Psoas muscle (tissue), 8 donors: ENCODE data around the gene COA1. TPM values are rescaled to one million over a fixed set of nuclear protein-coding genes. Genes with fewer than 3 reads are reported as not detected.
"Not testable (repeated sequence)": the region's sequence is repeated elsewhere in the genome, so short reads cannot be mapped to it uniquely, and the experiment has no call there.

Experiments
- ATAC-seq, 4 donors: fragments of 200-7000 bp; cut with Tn5 transposase; one replicate each; pipeline ENCODE4 v1.9.1; 2020; ENCODE audit warnings: moderate library complexity in 3 of 4, mild to moderate bottlenecking in 2 of 4
- DNase-seq, 2 donors: peaks; one replicate each; pipeline ENCODE4 v3.0.0-alpha.2; 2020
- H3K27ac ChIP-seq: fragments of 200-600 bp; one replicate; pipeline ENCODE4 v1.8.0; 2022
- H3K27me3 ChIP-seq, 3 donors: fragments of 200-600 bp in 1 of 3; one replicate each; pipeline versions ENCODE4 v1.6.1 to v1.8.0; 2013 to 2022; ENCODE audit warnings: low read length in 2 of 3, mild to moderate bottlenecking in 2 of 3, moderate library complexity in 1 of 3; ENCODE audit not compliant: insufficient read depth in 3 of 3
- H3K36me3 ChIP-seq, 2 donors: fragments of 200-600 bp in 1 of 2; one replicate each; pipeline versions ENCODE4 v1.6.1 to v1.8.0; 2013 to 2022; ENCODE audit warnings: low read depth in 1 of 2, mild to moderate bottlenecking in 1 of 2, moderate library complexity in 1 of 2; ENCODE audit not compliant: insufficient read depth in 1 of 2
- H3K4me1 ChIP-seq: fragments of 200-600 bp; one replicate; pipeline ENCODE4 v1.8.0; 2022
- H3K4me3 ChIP-seq: fragments of 200-600 bp; one replicate; pipeline ENCODE4 v1.8.0; 2022; ENCODE audit warnings: mild to moderate bottlenecking
- H3K9me3 ChIP-seq: fragments of 200-600 bp; one replicate; pipeline ENCODE4 v1.8.0; 2022
- WGBS, 3 donors: extraction: QIAGEN DNeasy Blood & Tissue Kit; methylation state at CpG; one replicate each; pipeline versions ENCODE4 v1.1.6 to v1.1.7; 2013; 5-methylcytosine and 5-hydroxymethylcytosine counted together
- intact Hi-C, 2 donors: fragments of 100-400 bp; cut with DNase I; formaldehyde crosslinking; loops; one replicate each; pipeline versions ENCODE4 v1.11.0 to v1.14.2; 2022
- polyA plus RNA-seq, 3 donors: library from polyadenylated mRNA; stranded (reverse); fragments of 200-250 nt; gene quantifications; one replicate each; pipeline ENCODE4 v1.2.3, GENCODE V29; 2013
- total RNA-seq, 4 donors: library from RNA; stranded (reverse); fragmentation: NEBNext Ultra II Directional in 2 of 4; extraction: Animal tissue kit (Norgen Biotek cat#: 25700) in 2 of 4; gene quantifications; one replicate each; pipeline versions ENCODE4 v1.2.1 to v1.2.4, GENCODE V29; 2021 to 2023
- TF ChIP-seq, protein P1 (sequence below): fragments of 200-600 bp; IDR thresholded peaks from one replicate; pipeline ENCODE4 v1.8.0; 2022; ENCODE audit warnings: antibody characterized with exemption
- donor health status: healthy with polysubstance abuse.
- donor health status: DM: no; HTN: no; CAD: no; lungs with moderate emphysema.
- donor health status: Bipolar disorder and iron deficiency.
- donor health status: healthy.
- donor health status: DM: yes; HTN: yes; CAD: no.
- donor health status: DM: no; HTN: no; CAD: no.
- donor health status: DM: no; HTN: no; CAD: no.
- donor health status: DM: yes; HTN: yes; CAD: no.

Gene COA1
- total and polyA plus RNA-seq, 7 donors = 41.5 to 74.9 (median 60.5) TPM

DNA sequence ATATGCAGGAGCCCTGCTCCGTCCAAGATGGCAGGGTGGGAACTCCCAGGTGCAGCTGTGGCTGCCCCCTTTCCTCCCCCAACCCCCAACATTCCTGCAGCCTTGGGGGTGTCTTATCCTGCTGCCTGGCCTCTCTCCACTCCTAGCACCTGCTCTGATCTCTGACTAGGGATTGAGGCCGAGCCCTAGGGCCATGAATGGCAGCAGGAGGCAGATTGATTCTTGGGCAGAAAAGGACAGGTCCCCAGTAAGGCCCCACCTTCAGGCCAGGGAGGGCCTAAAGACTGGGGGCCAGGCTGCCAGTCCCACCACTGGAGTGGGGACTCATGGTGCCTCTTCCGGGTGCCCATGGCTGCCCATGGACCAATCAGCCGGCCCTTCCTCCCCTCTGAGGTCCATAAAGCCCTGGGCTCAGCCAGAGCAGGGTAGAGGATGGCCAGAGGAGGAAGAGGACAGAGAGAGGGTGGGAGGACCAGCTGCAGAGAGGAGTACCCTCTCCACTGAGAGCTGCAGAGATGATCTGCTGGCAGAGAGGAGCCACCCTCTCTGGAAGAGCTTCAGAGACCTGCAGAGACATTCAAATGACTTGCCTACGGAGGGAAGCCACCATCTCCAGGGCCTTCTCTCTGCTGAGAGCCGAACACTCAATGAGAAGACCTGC is 8.3 kb upstream of the COA1 start:
- ATAC-seq = no peak
- Histone ChIP-seq H3K9me3 (no peaks in the 10 kb centered on the region), H3K36me3 (no peaks in the 10 kb centered on the region), H3K27me3 (no peaks in the 10 kb centered on the region), H3K4me3 (no peak overlapping the region), H3K4me1 (no peaks in the 10 kb centered on the region), H3K27ac (no peak overlapping the region)
- TF ChIP-seq, protein P1, sequence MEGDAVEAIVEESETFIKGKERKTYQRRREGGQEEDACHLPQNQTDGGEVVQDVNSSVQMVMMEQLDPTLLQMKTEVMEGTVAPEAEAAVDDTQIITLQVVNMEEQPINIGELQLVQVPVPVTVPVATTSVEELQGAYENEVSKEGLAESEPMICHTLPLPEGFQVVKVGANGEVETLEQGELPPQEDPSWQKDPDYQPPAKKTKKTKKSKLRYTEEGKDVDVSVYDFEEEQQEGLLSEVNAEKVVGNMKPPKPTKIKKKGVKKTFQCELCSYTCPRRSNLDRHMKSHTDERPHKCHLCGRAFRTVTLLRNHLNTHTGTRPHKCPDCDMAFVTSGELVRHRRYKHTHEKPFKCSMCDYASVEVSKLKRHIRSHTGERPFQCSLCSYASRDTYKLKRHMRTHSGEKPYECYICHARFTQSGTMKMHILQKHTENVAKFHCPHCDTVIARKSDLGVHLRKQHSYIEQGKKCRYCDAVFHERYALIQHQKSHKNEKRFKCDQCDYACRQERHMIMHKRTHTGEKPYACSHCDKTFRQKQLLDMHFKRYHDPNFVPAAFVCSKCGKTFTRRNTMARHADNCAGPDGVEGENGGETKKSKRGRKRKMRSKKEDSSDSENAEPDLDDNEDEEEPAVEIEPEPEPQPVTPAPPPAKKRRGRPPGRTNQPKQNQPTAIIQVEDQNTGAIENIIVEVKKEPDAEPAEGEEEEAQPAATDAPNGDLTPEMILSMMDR = no peak
- 85 to 91% (median 89%) methylated on average over 6 of the region's 6 CpGs for WGBS, 3 donors
- intact Hi-C loops = no loop called here
- no peak for DNase-seq

DNA sequence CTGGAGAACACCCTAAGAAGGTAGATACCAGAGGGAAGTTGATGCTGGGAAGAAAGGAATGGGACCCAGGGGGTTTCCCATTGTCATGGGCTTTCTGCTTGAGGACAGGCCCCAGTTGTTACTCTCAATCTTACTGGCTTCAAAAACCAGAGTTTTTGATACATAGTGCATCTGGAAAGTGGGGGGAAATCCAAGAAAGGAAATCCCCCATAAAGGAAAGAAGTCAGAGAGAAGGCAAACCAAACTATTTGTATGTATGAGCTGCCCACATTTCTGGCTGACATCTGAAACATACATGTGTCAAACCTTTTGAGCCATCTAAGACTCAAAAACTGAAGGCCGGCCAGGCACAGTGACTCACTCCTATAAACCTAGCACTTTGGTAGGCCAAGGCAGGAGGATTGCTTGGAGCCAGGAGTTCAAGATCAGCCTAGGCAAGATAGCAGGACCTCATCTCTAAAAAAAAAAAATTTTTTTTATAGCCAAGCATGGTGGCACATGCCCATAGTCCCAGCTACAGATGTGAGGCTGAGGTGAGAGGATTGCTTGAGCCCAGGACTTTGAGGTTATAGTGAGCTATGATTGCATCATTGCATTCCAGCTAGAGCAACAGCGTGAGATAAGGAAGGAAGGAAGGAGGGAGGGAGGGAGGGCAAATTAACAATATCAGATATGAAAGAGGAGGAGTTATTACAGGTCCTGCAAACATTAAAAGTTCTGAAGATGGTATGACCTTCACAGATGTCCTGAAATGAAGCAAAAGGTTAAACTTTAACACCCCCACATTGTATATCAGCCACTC is 6.7 kb upstream of the COA1 start:
- no peak overlapping the region for H3K27ac ChIP-seq
- WGBS, 3 donors = 72 to 81% (median 73%) methylated on average over 2 of the region's 2 CpGs
- no peaks in the 10 kb centered on the region for H3K27me3 ChIP-seq
- intact Hi-C loops = no loop called here
- no peaks in the 10 kb centered on the region for H3K36me3 ChIP-seq
- no peak overlapping the region for H3K4me3 ChIP-seq
- no peaks in the 10 kb centered on the region for H3K9me3 ChIP-seq
- no peaks in the 10 kb centered on the region for H3K4me1 ChIP-seq
- no peak for ATAC-seq
- TF ChIP-seq, protein P1 = no peak
- no peak for DNase-seq

DNA sequence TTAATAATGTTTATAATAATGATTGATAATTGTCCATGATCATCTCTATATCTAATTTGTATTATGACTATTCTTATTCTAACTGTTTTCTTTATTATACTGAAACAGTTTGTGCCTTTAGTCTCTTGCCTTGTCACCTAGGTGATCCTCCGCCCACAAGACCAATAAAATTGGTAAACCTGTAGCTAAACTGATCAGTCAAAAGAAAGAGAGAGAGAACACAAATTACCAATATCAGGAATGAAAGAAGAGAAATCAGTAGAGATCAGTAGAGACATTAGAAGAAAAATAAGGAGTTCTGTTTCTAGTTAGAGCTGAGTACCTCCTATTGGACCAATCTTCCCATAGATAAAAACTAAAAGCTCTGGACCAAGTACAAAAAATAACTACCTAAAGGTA is 6.1 kb upstream of the COA1 start:
- DNase-seq (no peak), ATAC-seq (no peak)
- H3K4me3 ChIP-seq = no peak overlapping the region
- no peaks in the 10 kb centered on the region for H3K27me3 ChIP-seq
- TF ChIP-seq, protein P1 = no peak
- WGBS, 3 donors = 92 to 97% (median 96%) methylated on average over 1 of the region's 1 CpG
- H3K9me3 ChIP-seq = no peaks in the 10 kb centered on the region
- H3K27ac ChIP-seq = no peak overlapping the region
- intact Hi-C loops = no loop called here
- no peaks in the 10 kb centered on the region for H3K36me3 ChIP-seq
- H3K4me1 ChIP-seq = peaks cover 2% of the 10 kb centered on the region

DNA sequence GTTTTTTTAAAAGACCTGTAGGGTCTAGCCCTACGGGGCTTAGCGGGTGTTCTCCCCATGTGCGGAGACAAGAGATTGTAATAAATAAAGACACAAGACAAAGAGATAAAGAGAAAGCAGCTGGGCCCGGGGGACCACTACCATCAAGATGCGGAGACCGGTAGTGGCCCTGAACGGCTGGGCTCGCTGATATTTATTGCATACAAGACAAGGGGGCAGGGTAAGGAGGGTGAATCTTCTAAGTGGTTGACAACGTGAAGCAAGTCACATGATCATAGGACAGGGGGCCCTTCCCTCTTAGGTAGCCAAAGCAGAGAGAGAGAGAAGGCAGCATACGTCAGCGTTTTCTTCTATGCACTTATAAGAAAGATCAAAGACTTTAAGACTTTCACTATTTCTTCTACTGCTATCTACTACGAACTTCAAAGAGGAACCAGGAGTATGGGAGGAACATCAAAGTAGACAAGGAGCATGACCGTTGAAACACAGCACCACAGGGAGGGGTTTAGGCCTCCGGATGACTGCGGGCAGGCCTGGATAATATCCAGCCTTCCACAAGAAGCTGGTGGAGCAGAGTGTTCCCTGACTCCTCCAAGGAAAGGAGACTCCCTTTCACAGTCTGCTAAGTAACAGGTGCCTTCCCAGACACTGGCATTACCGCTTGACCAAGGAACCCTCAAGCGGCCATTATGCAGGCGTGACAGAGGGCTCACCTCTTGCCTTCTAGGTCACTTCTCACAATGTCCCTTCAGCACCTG is 5.4 kb upstream of the COA1 start:
- intact Hi-C loops = not testable (repeated sequence)

DNA sequence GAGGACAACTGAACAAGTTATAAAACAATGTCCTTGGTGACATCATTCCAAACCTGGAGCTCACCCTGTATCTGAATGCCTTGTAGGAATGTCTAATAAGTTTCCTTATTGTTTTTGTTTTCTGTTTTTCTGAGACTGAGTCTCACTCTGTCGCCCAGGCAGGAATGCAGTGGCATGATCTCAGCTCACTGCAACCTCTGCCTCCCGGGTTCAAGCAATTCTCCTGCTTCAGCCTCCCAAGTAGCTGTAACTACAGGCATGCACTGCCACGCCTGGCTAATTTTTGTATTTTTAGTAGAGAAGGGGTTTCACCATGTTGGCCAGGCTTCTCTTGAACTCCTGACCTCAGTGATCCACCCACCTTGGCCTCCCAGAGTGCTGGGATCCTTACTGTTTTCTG is 2.2 kb upstream of the COA1 start:
- intact Hi-C loops, H3K9me3 ChIP-seq, H3K27ac ChIP-seq, H3K27me3 ChIP-seq, H3K36me3 ChIP-seq, H3K4me3 ChIP-seq, ATAC-seq, DNase-seq: not testable (repeated sequence)
- 80 to 86% (median 82%) methylated on average over 3 of the region's 3 CpGs for WGBS, 3 donors
- peaks cover 23% of the 10 kb centered on the region for H3K4me1 ChIP-seq

More for the DNA sequence above, 5.4 kb upstream of the COA1 start:
- WGBS, 3 donors = 60 to 62% (median 62%) methylated on average over 15 to 18 of the region's 18 CpGs
- not testable (repeated sequence) for H3K4me3 ChIP-seq, DNase-seq, ATAC-seq, H3K27me3 ChIP-seq, H3K4me1 ChIP-seq, H3K27ac ChIP-seq, H3K9me3 ChIP-seq, H3K36me3 ChIP-seq
